ENCODE data around the gene CEP68. TPM values are rescaled to one million over a fixed set of nuclear protein-coding genes. Genes with fewer than 3 reads are reported as not detected.
A peak's percentile ranks its signal among the peaks of the same experiment; 100 is the strongest.
"Not testable (repeated sequence)": the region's sequence is repeated elsewhere in the genome, so short reads cannot be mapped to it uniquely, and the experiment has no call there.

Gene CEP68
- total RNA-seq, 2 experiments from 2014 or later = 4.9 to 6.0 TPM

DNA sequence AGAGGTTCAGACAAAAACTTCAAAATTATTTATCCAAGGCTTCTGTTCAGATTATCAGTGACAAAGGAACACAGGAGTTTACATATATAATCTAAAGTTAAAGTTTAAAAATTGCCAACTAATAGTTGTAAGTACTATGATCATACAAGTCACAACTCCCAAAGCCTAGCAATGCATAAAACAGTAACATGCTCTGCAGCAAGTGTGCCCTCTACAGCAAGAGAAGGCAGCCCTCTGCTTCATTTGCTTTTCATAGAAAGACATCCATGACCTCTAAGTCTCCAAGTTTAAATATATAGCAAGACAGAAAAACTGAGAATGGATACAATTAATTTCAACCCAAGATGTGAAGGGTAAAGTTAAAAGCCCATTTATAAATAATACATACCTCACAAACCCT is 60.4 kb downstream of the CEP68 start:
- intact Hi-C loops (cut with DNase I, micrococcal nuclease) = no loop called here
- DNase-seq (no peak), ATAC-seq (no peak)
- Mint-ChIP-seq H3K4me1 (peaks cover 58% of the 10 kb centered on the region), H3K27ac (no peak overlapping the region), H3K4me3 (no peak overlapping the region), H3K9me3 (ENCODE audit: low read depth) (no peaks in the 10 kb centered on the region), H3K27me3 (no peaks in the 10 kb centered on the region), H3K36me3 (ENCODE audit: low read depth) (peaks cover 9% of the 10 kb centered on the region)
- POLR2A ChIA-PET = interaction anchor here (0.6 kb wide), 1 partner anchor 453 kb away, joined by 4 read pairs; no protein-coding TSS in a partner anchor
- CTCF ChIA-PET = interaction anchor here (0.8 kb wide), 1 partner anchor 52 kb away, joined by 4 read pairs; no protein-coding TSS in a partner anchor

DNA sequence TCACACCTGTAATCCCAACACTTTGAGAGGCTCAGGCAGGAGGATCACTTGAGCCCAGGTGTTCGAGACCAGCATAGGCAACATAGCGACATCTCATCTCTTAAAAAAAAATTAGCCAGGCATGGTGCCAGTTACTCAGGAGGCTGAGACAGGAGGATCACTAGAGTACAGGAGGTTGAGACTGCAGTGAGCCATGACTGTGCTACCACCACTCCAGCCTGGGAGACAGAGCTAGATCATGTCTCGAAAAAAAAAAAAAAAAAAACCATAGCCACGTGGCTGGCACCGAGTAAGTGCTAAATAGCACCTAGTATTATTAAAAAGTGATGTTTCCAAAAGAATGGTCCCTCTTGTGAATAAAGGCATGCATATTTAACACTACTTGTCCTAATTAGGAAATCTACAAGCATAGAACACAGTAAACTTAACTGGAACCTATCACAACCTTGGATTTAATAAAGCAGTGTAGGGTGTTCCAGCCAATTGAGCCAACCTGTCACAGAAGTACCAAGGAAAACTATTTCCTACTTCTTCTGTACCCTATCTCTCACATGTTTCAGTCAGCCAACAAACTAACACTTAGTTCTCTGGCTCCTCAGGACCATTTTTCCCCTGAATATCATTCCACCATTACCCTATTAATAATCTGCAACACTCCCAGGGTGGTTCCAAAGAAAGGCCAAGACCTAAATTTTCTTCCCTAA is 64.9 kb downstream of the CEP68 start:
- POLR2A ChIA-PET = no interaction called here
- Mint-ChIP-seq H3K27ac (no peak overlapping the region), H3K4me1 (peaks cover 60% of the 10 kb centered on the region), H3K4me3 (no peak overlapping the region), H3K36me3 (ENCODE audit: low read depth) (peaks cover 7% of the 10 kb centered on the region), H3K9me3 (ENCODE audit: low read depth) (no peaks in the 10 kb centered on the region), H3K27me3 (no peaks in the 10 kb centered on the region)
- ATAC-seq (peak; percentile 33), DNase-seq (no peak)
- intact Hi-C loops (cut with DNase I, micrococcal nuclease) = no loop called here
- CTCF ChIA-PET = interaction anchor here (0.6 kb wide), 1 partner anchor 218 kb away, joined by 3 read pairs; no protein-coding TSS in a partner anchor

DNA sequence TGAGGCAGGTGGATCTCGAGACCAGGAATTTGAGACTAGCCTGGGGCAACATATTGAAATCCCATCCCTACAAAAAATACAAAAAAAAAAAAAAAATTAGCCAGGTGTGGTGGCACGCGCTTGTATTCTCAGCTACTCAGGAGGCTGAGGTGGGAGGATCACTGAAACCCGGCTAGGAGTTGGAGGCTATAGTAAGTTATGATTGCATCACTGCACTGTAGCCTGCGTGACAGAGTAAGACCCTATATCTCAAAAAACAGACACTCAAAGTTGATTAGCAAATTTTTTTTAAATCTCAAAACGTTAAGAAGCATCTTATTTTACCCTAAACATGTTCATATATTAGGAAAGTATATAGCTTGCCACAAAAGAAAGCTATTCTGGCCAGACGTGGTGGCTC is 66.1 kb downstream of the CEP68 start:
- H3K27me3 Mint-ChIP-seq = no peaks in the 10 kb centered on the region
- intact Hi-C loops (cut with DNase I, micrococcal nuclease) = no loop called here
- H3K4me1 Mint-ChIP-seq = peaks cover 57% of the 10 kb centered on the region
- ChIA-PET CTCF (interaction anchor here (0.6 to 1.2 kb wide), 3 partner anchors 9 to 383 kb away, joined by 3 to 4 read pairs (median 4); no protein-coding TSS in a partner anchor), POLR2A (interaction anchor here (0.7 kb wide), 1 partner anchor 20 kb away, joined by 3 read pairs; no protein-coding TSS in a partner anchor)
- no peak for ATAC-seq
- no peak overlapping the region for H3K27ac Mint-ChIP-seq
- H3K36me3 Mint-ChIP-seq (ENCODE audit: low read depth) = peaks cover 10% of the 10 kb centered on the region
- DNase-seq = no peak
- no peaks in the 10 kb centered on the region for H3K9me3 Mint-ChIP-seq (ENCODE audit: low read depth)
- no peak overlapping the region for H3K4me3 Mint-ChIP-seq

DNA sequence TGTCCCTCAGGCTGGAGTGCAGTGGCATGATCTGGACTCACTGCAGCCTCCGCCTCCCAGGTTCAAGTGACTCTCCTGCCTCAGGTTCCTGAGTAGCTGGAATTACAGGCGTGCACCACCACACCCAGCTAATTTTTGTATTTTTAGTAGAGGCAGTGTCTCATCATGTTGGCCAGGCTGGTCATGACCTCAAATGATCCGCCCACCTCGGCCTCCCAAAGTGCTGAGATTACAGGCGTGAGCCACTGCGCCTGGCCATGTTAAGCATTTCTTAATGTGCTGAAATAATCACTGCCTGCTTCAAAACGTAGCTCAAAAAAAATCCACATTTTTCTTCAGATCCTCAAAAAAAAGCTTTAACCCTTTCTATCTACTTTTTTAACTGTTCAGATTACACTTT is 69.2 kb downstream of the CEP68 start:
- H3K27ac Mint-ChIP-seq; H3K4me3 Mint-ChIP-seq; H3K9me3 Mint-ChIP-seq (ENCODE audit: low read depth); H3K27me3 Mint-ChIP-seq; POLR2A ChIA-PET; ATAC-seq: not testable (repeated sequence)
- peak; percentile 23 for DNase-seq
- intact Hi-C loops (cut with DNase I, micrococcal nuclease) = loop anchor here in 1 of 2 experiments (5.0 kb wide), 1 partner anchor 138 kb away; the partner anchor contains the start of gene SLC1A4
- Mint-ChIP-seq H3K36me3 (ENCODE audit: low read depth) (peaks cover 18% of the 10 kb centered on the region), H3K4me1 (peaks cover 49% of the 10 kb centered on the region)
- CTCF ChIA-PET = interaction anchor here (1.1 to 2.2 kb wide), 2 partner anchors 13 to 20 kb away, joined by 3 to 5 read pairs; no protein-coding TSS in a partner anchor

DNA sequence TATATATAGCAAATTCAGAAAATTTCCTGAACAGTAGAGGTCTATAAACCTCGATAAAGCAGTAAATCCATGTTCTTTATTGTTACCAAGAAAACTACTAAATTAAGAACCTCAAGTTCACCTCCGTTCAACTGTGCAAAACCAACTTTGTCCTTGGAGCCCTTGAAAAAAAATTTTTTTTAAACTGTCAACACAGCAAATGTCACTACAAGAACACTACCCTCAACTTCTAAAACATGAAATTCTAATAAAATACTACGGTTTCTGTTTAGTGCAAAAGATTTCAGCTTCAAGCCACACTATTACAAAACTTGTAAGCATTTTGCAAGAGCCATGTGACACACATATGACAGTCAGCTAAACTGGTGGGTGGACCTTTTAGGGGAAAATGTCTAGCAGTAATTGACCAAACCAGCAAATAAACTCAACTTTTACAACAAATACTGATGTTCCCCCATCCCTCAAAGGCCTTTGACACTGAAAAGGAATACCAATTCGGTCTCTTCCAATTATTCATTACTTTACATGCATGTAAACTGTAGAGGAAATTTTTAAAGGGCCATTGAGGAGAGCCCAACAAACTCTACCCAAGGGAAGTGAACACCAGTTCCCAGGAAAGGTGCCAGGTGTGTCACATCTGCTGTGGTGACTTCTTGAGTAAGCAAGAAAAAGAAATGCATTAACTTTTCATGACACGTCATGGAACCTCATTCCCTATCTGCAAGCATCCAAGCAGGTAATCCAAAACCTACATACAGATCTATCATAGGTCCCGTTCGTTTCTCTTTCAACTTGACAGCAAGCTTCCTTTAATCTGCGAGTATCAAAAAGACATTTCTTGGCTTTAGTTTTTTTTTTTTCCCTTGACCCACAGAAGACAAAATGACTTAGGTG is 72.3 kb downstream of the CEP68 start:
- no peak for ATAC-seq
- CTCF ChIA-PET = interaction anchor here (0.8 to 1.4 kb wide), 3 partner anchors 9 to 107 kb away, joined by 3 to 4 read pairs (median 3); no protein-coding TSS in a partner anchor
- Mint-ChIP-seq H3K27me3 (no peaks in the 10 kb centered on the region), H3K36me3 (ENCODE audit: low read depth) (peaks cover 18% of the 10 kb centered on the region), H3K4me1 (peaks cover 36% of the 10 kb centered on the region), H3K9me3 (ENCODE audit: low read depth) (no peaks in the 10 kb centered on the region), H3K27ac (peak overlapping the region; percentile 100), H3K4me3 (peak overlapping the region; percentile 100)
- DNase-seq = peak; percentile 22
- intact Hi-C loops (cut with DNase I, micrococcal nuclease) = loop anchor here in 1 of 2 experiments (5.0 kb wide), 1 partner anchor 141 kb away; the partner anchor contains the start of gene SLC1A4
- POLR2A ChIA-PET = interaction anchor here (0.5 to 2.1 kb wide), 9 partner anchors 9 to 635 kb away, joined by 3 to 13 read pairs (median 3); partner anchors contain the start of gene ACTR2

DNA sequence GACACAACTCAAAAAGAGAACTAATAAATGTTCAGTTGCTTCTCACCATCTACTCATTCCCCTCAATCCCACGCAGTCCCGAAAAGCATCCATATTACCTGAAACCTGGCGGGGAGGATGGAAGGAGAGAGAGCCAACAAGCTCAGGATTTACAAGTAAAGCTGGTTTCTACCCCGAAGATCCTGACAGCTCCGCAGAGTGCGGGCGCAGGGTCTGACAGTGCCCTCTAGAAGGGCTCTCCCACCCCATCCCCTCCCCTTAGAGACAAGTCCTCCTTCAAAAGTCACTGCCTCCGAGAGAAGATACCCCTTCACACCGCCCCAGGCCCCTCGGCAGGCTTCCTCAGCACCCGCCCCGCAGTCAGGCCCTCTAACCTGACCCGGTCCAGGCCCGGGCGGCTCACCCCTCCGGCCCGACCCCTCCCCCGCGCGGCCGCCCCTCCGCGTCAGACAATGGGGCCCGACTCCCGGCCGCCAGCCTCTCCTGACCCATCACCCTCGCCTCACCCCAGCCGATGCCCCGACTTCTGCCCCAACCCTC is 73.1 kb downstream of the CEP68 start:
- ChIA-PET POLR2A (interaction anchor here (0.5 to 2.1 kb wide), 16 partner anchors 10 to 1541 kb away, joined by 3 to 14 read pairs (median 4); partner anchors contain the start of genes ACTR2, MDH1, SERTAD2 and WDPCP), CTCF (interaction anchor here (0.6 to 2.0 kb wide), 10 partner anchors 10 to 189 kb away, joined by 3 to 14 read pairs (median 4); partner anchors contain the start of gene ACTR2)
- peak overlapping the region; percentile 100 for H3K27ac Mint-ChIP-seq
- peak overlapping the region; percentile 100 for H3K4me3 Mint-ChIP-seq
- H3K36me3 Mint-ChIP-seq (ENCODE audit: low read depth) = peaks cover 17% of the 10 kb centered on the region
- H3K27me3 Mint-ChIP-seq = no peaks in the 10 kb centered on the region
- peaks cover 36% of the 10 kb centered on the region for H3K4me1 Mint-ChIP-seq
- DNase-seq (peak; percentile 61), ATAC-seq (peak; percentile 4)
- intact Hi-C loops (cut with DNase I, micrococcal nuclease) = loop anchor here in 1 of 2 experiments (5.0 kb wide), 1 partner anchor 142 kb away; the partner anchor contains the start of gene SLC1A4
- H3K9me3 Mint-ChIP-seq (ENCODE audit: low read depth) = no peaks in the 10 kb centered on the region

DNA sequence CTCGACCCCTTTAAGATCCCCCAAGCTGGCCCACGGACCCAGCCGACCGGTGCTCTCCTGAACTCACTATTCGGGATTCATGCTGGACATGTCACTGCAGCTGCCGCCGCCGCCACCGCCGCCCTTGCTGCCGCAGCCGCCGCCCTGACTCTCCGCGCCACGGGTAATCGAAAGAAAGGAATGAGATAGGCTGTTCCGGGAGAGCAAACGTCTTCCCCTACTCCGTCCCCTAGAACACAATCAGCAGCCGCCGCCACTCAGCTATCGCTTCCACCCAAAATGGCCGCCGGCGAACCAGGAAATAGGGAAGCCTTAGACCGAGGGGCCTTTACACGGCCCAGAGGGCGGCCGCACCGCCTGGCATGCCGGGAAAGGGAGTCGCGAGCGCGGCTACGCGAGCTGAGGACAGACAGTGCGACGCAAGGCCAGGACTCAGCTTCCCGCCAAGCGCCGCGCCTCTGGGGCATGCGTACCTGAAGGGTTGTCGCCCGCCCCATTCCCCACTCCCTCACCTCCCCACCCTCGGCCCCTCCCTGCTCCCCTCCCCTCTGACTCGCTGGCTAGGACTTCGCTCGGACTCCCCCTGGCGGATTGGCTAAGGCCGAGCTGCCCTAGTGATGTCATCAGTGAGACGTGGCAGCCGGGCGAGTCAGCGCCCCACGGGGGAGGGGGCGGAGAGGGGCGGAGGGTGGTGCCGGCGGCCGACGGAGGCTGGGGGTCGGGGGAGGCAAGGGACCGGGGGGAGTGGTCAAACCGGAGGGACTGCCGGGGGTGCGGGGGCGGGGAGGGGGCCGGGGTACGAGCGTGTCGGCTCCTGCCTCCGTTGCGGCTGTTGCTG is 73.8 kb downstream of the CEP68 start, which contains the start of gene RAB1A:
Gene RAB1A (minus strand): TSS at position 281 of the 838 bp plus-strand sequence. CDS start 191 bp downstream, at position 90.
- intact Hi-C loops (cut with DNase I, micrococcal nuclease) = loop anchor here (1.0 to 5.0 kb wide), 11 partner anchors 65 to 1543 kb away; partner anchors contain the start of genes ACTR2 (in 2 of the 2), CEP68 (in 2 of the 2), SLC1A4 (in 2 of the 2) and AFTPH (in 1 of the 2)
- H3K27me3 Mint-ChIP-seq = no peaks in the 10 kb centered on the region
- ChIA-PET CTCF (interaction anchor here (0.6 to 2.0 kb wide), 10 partner anchors 11 to 189 kb away, joined by 3 to 14 read pairs (median 4); partner anchors contain the start of gene ACTR2), POLR2A (interaction anchor here (0.7 to 2.1 kb wide), 13 partner anchors 11 to 1541 kb away, joined by 3 to 14 read pairs (median 4); partner anchors contain the start of genes ACTR2, AFTPH, MDH1 and SERTAD2)
- H3K9me3 Mint-ChIP-seq (ENCODE audit: low read depth) = no peaks in the 10 kb centered on the region
- H3K4me3 Mint-ChIP-seq = peak within 1 kb of the TSS; percentile 100
- H3K36me3 Mint-ChIP-seq (ENCODE audit: low read depth) = peaks cover 13% of the 10 kb centered on the region
- peak within 1 kb of the TSS; percentile 100 for H3K27ac Mint-ChIP-seq
- ATAC-seq (peak; percentile 95), DNase-seq (peak; percentile 100)
- peaks cover 30% of the 10 kb centered on the region for H3K4me1 Mint-ChIP-seq

DNA sequence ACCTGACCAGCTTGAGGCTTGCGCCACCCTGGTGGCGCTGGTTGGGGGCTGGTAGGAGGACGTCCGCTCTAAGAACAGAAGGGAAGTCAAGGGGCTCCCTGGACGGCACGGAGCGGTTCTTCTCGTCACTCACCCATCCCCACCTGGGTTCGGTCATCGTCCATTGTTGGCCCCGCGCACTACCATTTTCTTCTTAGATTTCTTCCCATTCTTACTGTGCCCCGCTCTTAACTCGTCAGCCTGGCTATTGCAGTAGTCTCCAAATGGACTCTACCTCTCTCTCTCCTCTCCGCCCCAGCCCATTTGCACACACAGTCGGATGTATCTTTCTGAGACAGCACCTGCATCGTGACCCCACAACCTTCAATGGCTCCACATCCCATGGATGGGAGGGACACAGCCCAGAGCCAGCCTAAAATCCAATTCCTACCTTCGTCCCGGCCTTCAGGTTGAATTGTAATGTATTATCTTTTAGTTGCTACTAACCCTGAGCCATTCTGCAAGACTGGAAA is 74.5 kb downstream of the CEP68 start:
- no peak for DNase-seq
- POLR2A ChIA-PET = interaction anchor here (1.0 to 2.1 kb wide), 9 partner anchors 11 to 1542 kb away, joined by 3 to 14 read pairs (median 7); partner anchors contain the start of genes ACTR2, AFTPH, MDH1 and SERTAD2
- CTCF ChIA-PET = interaction anchor here (0.9 to 2.0 kb wide), 5 partner anchors 10 to 188 kb away, joined by 3 to 14 read pairs (median 4); partner anchors contain the start of gene ACTR2
- peaks cover 13% of the 10 kb centered on the region for H3K36me3 Mint-ChIP-seq (ENCODE audit: low read depth)
- peak overlapping the region; percentile 100 for H3K4me3 Mint-ChIP-seq
- no peaks in the 10 kb centered on the region for H3K27me3 Mint-ChIP-seq
- ATAC-seq = no peak
- H3K4me1 Mint-ChIP-seq = peaks cover 27% of the 10 kb centered on the region
- peak overlapping the region; percentile 90 for H3K27ac Mint-ChIP-seq
- intact Hi-C loops (cut with DNase I, micrococcal nuclease) = loop anchor here (1.0 to 5.0 kb wide), 10 partner anchors 66 to 1543 kb away; partner anchors contain the start of genes ACTR2 (in 2 of the 2), CEP68 (in 2 of the 2), AFTPH (in 1 of the 2) and MDH1 (in 1 of the 2)
- no peaks in the 10 kb centered on the region for H3K9me3 Mint-ChIP-seq (ENCODE audit: low read depth)

DNA sequence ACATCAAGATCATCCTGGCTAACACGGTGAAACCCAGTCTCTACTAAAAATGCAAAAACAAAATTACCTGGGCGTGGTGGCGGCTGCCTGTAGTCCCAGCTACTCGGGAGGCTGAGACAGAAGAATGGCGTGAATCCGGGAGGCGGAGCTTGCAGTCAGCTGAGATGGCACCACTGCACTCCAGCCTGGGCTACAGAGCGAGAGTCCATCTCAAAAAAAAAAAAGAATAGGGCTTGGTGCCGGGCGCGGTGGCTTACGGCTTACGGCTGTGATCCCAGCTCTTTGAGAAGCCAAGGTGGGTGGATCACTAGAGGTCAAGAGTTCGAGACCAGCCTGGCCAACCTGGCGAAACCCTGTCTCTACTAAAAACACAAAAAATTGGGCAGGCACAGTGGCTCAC is 76.7 kb downstream of the CEP68 start:
- H3K27ac Mint-ChIP-seq; DNase-seq; H3K27me3 Mint-ChIP-seq; H3K9me3 Mint-ChIP-seq (ENCODE audit: low read depth); H3K36me3 Mint-ChIP-seq (ENCODE audit: low read depth); ATAC-seq; POLR2A ChIA-PET; H3K4me3 Mint-ChIP-seq: not testable (repeated sequence)
- CTCF ChIA-PET = interaction anchor here (0.6 to 2.8 kb wide), 4 partner anchors 54 to 80 kb away, joined by 3 to 14 read pairs (median 4); no protein-coding TSS in a partner anchor
- peaks cover 10% of the 10 kb centered on the region for H3K4me1 Mint-ChIP-seq
- intact Hi-C loops (cut with DNase I, micrococcal nuclease) = loop anchor here in 1 of 2 experiments (5.0 kb wide), 1 partner anchor 1546 kb away; the partner anchor contains the start of genes MDH1 and WDPCP
